Hepatocyte (in vitro differentiated cells): ENCODE data around the gene TSFM. TPM values are rescaled to one million over a fixed set of nuclear protein-coding genes. Genes with fewer than 3 reads are reported as not detected.
A peak's percentile ranks its signal among the peaks of the same experiment; 100 is the strongest.
"Not testable (repeated sequence)": the region's sequence is repeated elsewhere in the genome, so short reads cannot be mapped to it uniquely, and the experiment has no call there.

ENCODE experiments used
- DNase-seq: peaks from one replicate; pipeline ENCODE4 v3.0.0-alpha.2; 2016; ENCODE audit warnings: low spot score
- H2AFZ ChIP-seq: fragments of 200-600 bp; sonication (generic); 2 replicates; pipeline ENCODE4 v1.6.0; 2016; ENCODE audit warnings: antibody characterized with exemption, mild to moderate bottlenecking
- H3K27ac ChIP-seq: fragments of 200-600 bp; sonication (generic); 2 replicates; pipeline ENCODE4 v1.5.1; 2016; ENCODE audit warnings: mild to moderate bottlenecking
- H3K27me3 ChIP-seq: fragments of 200-600 bp; sonication (generic); 2 replicates; pipeline ENCODE4 v1.6.1; 2016
- H3K36me3 ChIP-seq: fragments of 200-600 bp; sonication (generic); replicated peaks from 2 replicates; pipeline ENCODE4 v1.5.1; 2016; ENCODE audit warnings: low read depth; ENCODE audit not compliant: insufficient read depth
- H3K4me1 ChIP-seq: fragments of 200-600 bp; sonication (generic); 2 replicates; pipeline ENCODE4 v1.5.1; 2016; ENCODE audit warnings: mild to moderate bottlenecking, moderate library complexity; ENCODE audit not compliant: insufficient read depth
- H3K4me2 ChIP-seq: fragments of 200-600 bp; sonication (generic); 2 replicates; pipeline ENCODE4 v1.6.0; 2016
- H3K4me3 ChIP-seq: fragments of 200-600 bp; sonication (generic); 2 replicates; pipeline ENCODE4 v1.5.1; 2016; ENCODE audit warnings: mild to moderate bottlenecking
- H3K79me2 ChIP-seq: fragments of 200-600 bp; sonication (generic); 2 replicates; pipeline ENCODE4 v1.6.0; 2017; ENCODE audit warnings: mild to moderate bottlenecking
- H3K9me2 ChIP-seq: fragments of 200-600 bp; sonication (generic); replicated peaks from 2 replicates; pipeline ENCODE4 v1.6.0; 2017; ENCODE audit warnings: mild to moderate bottlenecking; ENCODE audit not compliant: insufficient read depth
- H3K9me3 ChIP-seq: fragments of 200-600 bp; sonication (generic); 2 replicates; pipeline ENCODE4 v1.5.1; 2016; ENCODE audit warnings: low read depth, mild to moderate bottlenecking
- H4K20me1 ChIP-seq: fragments of 200-600 bp; sonication (generic); 2 replicates; pipeline ENCODE4 v1.6.0; 2016; ENCODE audit warnings: mild to moderate bottlenecking; ENCODE audit not compliant: insufficient read depth, poor library complexity, severe bottlenecking
- CTCF ChIP-seq: fragments of 200-600 bp; sonication (generic); IDR thresholded peaks from 2 replicates; pipeline ENCODE4 v1.5.1; 2016; ENCODE audit warnings: antibody characterized with exemption, mild to moderate bottlenecking; ENCODE audit not compliant: poor library complexity
- EZH2 ChIP-seq: fragments of 200-600 bp; sonication (generic); IDR thresholded peaks from 2 replicates; pipeline ENCODE4 v1.6.1; 2016; ENCODE audit warnings: antibody characterized with exemption, mild to moderate bottlenecking, borderline replicate concordance
- EZH2phosphoT487 ChIP-seq: fragments of 200-600 bp; sonication (generic); IDR thresholded peaks from one replicate; pipeline ENCODE4 v1.6.1; 2018; ENCODE audit warnings: antibody characterized with exemption, mild to moderate bottlenecking, low read depth, moderate library complexity; ENCODE audit not compliant: unreplicated experiment, severe bottlenecking
- WGBS: methylation state at CpG from one replicate; pipeline ENCODE4 v1.1.6; 2016; ENCODE audit warnings: low lambda C conversion rate; ENCODE audit errors: missing lambda C conversion rate; 5-methylcytosine and 5-hydroxymethylcytosine counted together
- polyA plus RNA-seq: library from polyadenylated mRNA; unstranded; fragments of >200 nt; fragmentation: Nextera tagmentation; extraction: Ambion mirVana; gene quantifications from 2 replicates; pipeline ENCODE4 v1.2.1, GENCODE V29; 2016
- total RNA-seq: library from RNA; depleted of rRNA; stranded (reverse); fragments of >200 nt; gene quantifications from 2 replicates; pipeline ENCODE4 v1.2.3, GENCODE V29; 2014

The TSFM gene
- total and polyA plus RNA-seq, 2 experiments from 2014 or later, result 15.7 to 38.9 TPM

- H3K4me1 ChIP-seq, result peaks cover 9% of the 10 kb centered on the region
- peak within 1 kb of the TSS; percentile 90 for H3K27ac ChIP-seq
- H3K79me2 ChIP-seq, result peaks cover 14% of the 10 kb centered on the region
- H2AFZ ChIP-seq, result peak within 1 kb of the TSS; percentile 90
- under 1% methylated on average over 28 of the region's 28 CpGs for WGBS
- H4K20me1 ChIP-seq, result no peaks in the 10 kb centered on the region
- H3K9me2 ChIP-seq, result no peaks in the 10 kb centered on the region
- peaks cover 10% of the 10 kb centered on the region for H3K27me3 ChIP-seq
- peak within 1 kb of the TSS; percentile 91 for H3K4me2 ChIP-seq
- no peaks in the 10 kb centered on the region for H3K36me3 ChIP-seq
- peak; percentile 96 for DNase-seq
- peak within 1 kb of the TSS; percentile 63 for H3K4me3 ChIP-seq
- TF ChIP-seq EZH2phosphoT487, result no peak
- no peak for TF ChIP-seq CTCF
- no peak for TF ChIP-seq EZH2
- no peaks in the 10 kb centered on the region for H3K9me3 ChIP-seq
Measured at GRCh38 chr12:57771873-57772428, 10.6 kb upstream of the TSFM start, which contains the start of gene METTL1. Gene METTL1 (minus strand): TSS chr12:57772105. CDS start chr12:57772083, 22 bp downstream.

GRCh38 chr12:57772429-57773322 is 9.9 kb upstream of the TSFM start, which contains the start of gene EEF1AKMT3:
Gene EEF1AKMT3 (plus strand): TSS chr12:57772614. CDS start chr12:57772725, 111 bp downstream.
- no peaks in the 10 kb centered on the region for H4K20me1 ChIP-seq
- H2AFZ ChIP-seq, result peak within 1 kb of the TSS; percentile 90
- peak; percentile 70 for DNase-seq
- H3K9me3 ChIP-seq, result no peaks in the 10 kb centered on the region
- H3K27ac ChIP-seq, result peak within 1 kb of the TSS; percentile 90
- peaks cover 3% of the 10 kb centered on the region for H3K27me3 ChIP-seq
- H3K4me1 ChIP-seq, result peaks cover 5% of the 10 kb centered on the region
- peaks cover 14% of the 10 kb centered on the region for H3K79me2 ChIP-seq
- WGBS, result 6% methylated on average over 49 of the region's 67 CpGs
- no peaks in the 10 kb centered on the region for H3K9me2 ChIP-seq
- H3K4me2 ChIP-seq, result peak within 1 kb of the TSS; percentile 91
- H3K36me3 ChIP-seq, result no peaks in the 10 kb centered on the region
- TF ChIP-seq CTCF (no peak), EZH2phosphoT487 (no peak), EZH2 (no peak)
- peak within 1 kb of the TSS; percentile 63 for H3K4me3 ChIP-seq

- not testable (repeated sequence) for H3K4me1 ChIP-seq, H3K36me3 ChIP-seq, H3K9me3 ChIP-seq, H4K20me1 ChIP-seq, H3K4me2 ChIP-seq, H3K27me3 ChIP-seq, H3K9me2 ChIP-seq, DNase-seq, H2AFZ ChIP-seq, H3K27ac ChIP-seq, H3K4me3 ChIP-seq
- peaks cover 14% of the 10 kb centered on the region for H3K79me2 ChIP-seq
- 95% methylated on average over 11 of the region's 11 CpGs for WGBS
Measured at GRCh38 chr12:57774634-57775033, 8.0 kb upstream of the TSFM start.

- no peak overlapping the region for H3K4me3 ChIP-seq
- H3K36me3 ChIP-seq, result no peaks in the 10 kb centered on the region
- H3K27me3 ChIP-seq, result no peaks in the 10 kb centered on the region
- no peaks in the 10 kb centered on the region for H3K9me2 ChIP-seq
- WGBS, result 100% methylated on average over 2 of the region's 3 CpGs
- no peak overlapping the region for H3K4me2 ChIP-seq
- peaks cover 5% of the 10 kb centered on the region for H3K4me1 ChIP-seq
- H3K79me2 ChIP-seq, result peaks cover 14% of the 10 kb centered on the region
- H4K20me1 ChIP-seq, result no peaks in the 10 kb centered on the region
- no peak overlapping the region for H2AFZ ChIP-seq
- TF ChIP-seq EZH2 (no peak), EZH2phosphoT487 (no peak), CTCF (no peak)
- no peak for DNase-seq
- H3K27ac ChIP-seq, result no peak overlapping the region
- no peaks in the 10 kb centered on the region for H3K9me3 ChIP-seq
Measured at GRCh38 chr12:57775044-57775443, 7.5 kb upstream of the TSFM start.
